Activated naive CD8-positive, alpha-beta T cell (primary cell): ENCODE results near the gene JAGN1.
"Not testable (repeated sequence)": the region's sequence is repeated elsewhere in the genome, so short reads cannot be mapped to it uniquely, and the experiment has no call there.

Experiments used
- H3K27ac Mint-ChIP-seq: one replicate; pipeline ENCODE4 v1.8.0; 2021; ENCODE audit warnings: mixed read lengths
- H3K27me3 Mint-ChIP-seq: one replicate; pipeline ENCODE4 v1.8.0; 2021; ENCODE audit warnings: mixed read lengths
- H3K36me3 Mint-ChIP-seq: one replicate; pipeline ENCODE4 v1.8.0; 2021; ENCODE audit warnings: mixed read lengths
- H3K4me1 Mint-ChIP-seq: one replicate; pipeline ENCODE4 v1.8.0; 2021; ENCODE audit warnings: low read depth, mixed read lengths
- H3K4me3 Mint-ChIP-seq: one replicate; pipeline ENCODE4 v1.8.0; 2021; ENCODE audit warnings: mild to moderate bottlenecking, mixed read lengths
- H3K9me3 Mint-ChIP-seq: one replicate; pipeline ENCODE4 v1.8.0; 2021; ENCODE audit warnings: low read depth, mixed read lengths

Gene JAGN1

GRCh38 chr3:9890249-9891071, at the start of gene JAGN1:
Gene JAGN1, plus strand, starts transcription at chr3:9890610. Its CDS starts 113 bp downstream, at chr3:9890723.
- Mint-ChIP-seq H3K36me3 (peaks cover 28% of the 10 kb centered on the region), H3K27ac (peak within 1 kb of the TSS; percentile 94), H3K4me3 (peak within 1 kb of the TSS; percentile 93), H3K4me1 (peaks cover 41% of the 10 kb centered on the region), H3K9me3 (peaks cover 3% of the 10 kb centered on the region), H3K27me3 (no peaks in the 10 kb centered on the region)

- H3K36me3 Mint-ChIP-seq = peaks cover 3% of the 10 kb centered on the region
- peaks cover 20% of the 10 kb centered on the region for H3K4me1 Mint-ChIP-seq
- no peaks in the 10 kb centered on the region for H3K9me3 Mint-ChIP-seq
- H3K4me3 Mint-ChIP-seq = peak overlapping the region; percentile 46
- H3K27ac Mint-ChIP-seq = peak overlapping the region; percentile 16
- no peaks in the 10 kb centered on the region for H3K27me3 Mint-ChIP-seq
Measured at GRCh38 chr3:9841015-9841414, 49.4 kb upstream of the JAGN1 start.

GRCh38 chr3:9843715-9844438, 46.5 kb upstream of the JAGN1 start, which contains the start of gene RPUSD3:
Gene RPUSD3, minus strand, starts transcription at chr3:9844008. Its CDS starts 18 bp downstream, at chr3:9843990.
- Mint-ChIP-seq H3K9me3 (no peaks in the 10 kb centered on the region), H3K36me3 (peaks cover 3% of the 10 kb centered on the region)

GRCh38 chr3:9846231-9846630, 44.2 kb upstream of the JAGN1 start:
- Mint-ChIP-seq H3K4me3 (no peak overlapping the region), H3K27ac (no peak overlapping the region), H3K27me3 (no peaks in the 10 kb centered on the region), H3K9me3 (no peaks in the 10 kb centered on the region), H3K4me1 (peaks cover 20% of the 10 kb centered on the region), H3K36me3 (peaks cover 3% of the 10 kb centered on the region)

More at GRCh38 chr3:9843715-9844438, 46.5 kb upstream of the JAGN1 start, which contains the start of gene RPUSD3:
- Mint-ChIP-seq H3K4me1 (peaks cover 20% of the 10 kb centered on the region), H3K27ac (peak within 1 kb of the TSS; percentile 94), H3K27me3 (no peaks in the 10 kb centered on the region), H3K4me3 (peak within 1 kb of the TSS; percentile 96)

- Mint-ChIP-seq H3K4me1 (peaks cover 16% of the 10 kb centered on the region), H3K9me3 (no peaks in the 10 kb centered on the region), H3K4me3 (no peak overlapping the region), H3K36me3 (peaks cover 3% of the 10 kb centered on the region), H3K27me3 (no peaks in the 10 kb centered on the region), H3K27ac (no peak overlapping the region)
Measured at GRCh38 chr3:9846931-9847488, 43.4 kb upstream of the JAGN1 start.

- H3K36me3 Mint-ChIP-seq, H3K4me1 Mint-ChIP-seq, H3K27me3 Mint-ChIP-seq, H3K9me3 Mint-ChIP-seq, H3K4me3 Mint-ChIP-seq, H3K27ac Mint-ChIP-seq: not testable (repeated sequence)
Measured at GRCh38 chr3:9847870-9848269, 42.5 kb upstream of the JAGN1 start.

- not testable (repeated sequence) for H3K4me3 Mint-ChIP-seq, H3K4me1 Mint-ChIP-seq, H3K27me3 Mint-ChIP-seq, H3K36me3 Mint-ChIP-seq, H3K9me3 Mint-ChIP-seq, H3K27ac Mint-ChIP-seq
Measured at GRCh38 chr3:9848860-9849259, 41.5 kb upstream of the JAGN1 start.

- not testable (repeated sequence) for H3K36me3 Mint-ChIP-seq, H3K9me3 Mint-ChIP-seq, H3K4me3 Mint-ChIP-seq, H3K27ac Mint-ChIP-seq, H3K4me1 Mint-ChIP-seq, H3K27me3 Mint-ChIP-seq
Measured at GRCh38 chr3:9851383-9851782, 39.0 kb upstream of the JAGN1 start.

- H3K4me3 Mint-ChIP-seq, H3K9me3 Mint-ChIP-seq, H3K4me1 Mint-ChIP-seq, H3K27me3 Mint-ChIP-seq, H3K27ac Mint-ChIP-seq, H3K36me3 Mint-ChIP-seq: not testable (repeated sequence)
Measured at GRCh38 chr3:9851926-9852325, 38.5 kb upstream of the JAGN1 start.

- no peaks in the 10 kb centered on the region for H3K9me3 Mint-ChIP-seq
- no peak overlapping the region for H3K4me3 Mint-ChIP-seq
- H3K36me3 Mint-ChIP-seq = no peaks in the 10 kb centered on the region
- H3K27ac Mint-ChIP-seq = no peak overlapping the region
- H3K4me1 Mint-ChIP-seq = no peaks in the 10 kb centered on the region
- H3K27me3 Mint-ChIP-seq = no peaks in the 10 kb centered on the region
Measured at GRCh38 chr3:9852528-9852927, 37.9 kb upstream of the JAGN1 start.

GRCh38 chr3:9854291-9854940, 36.0 kb upstream of the JAGN1 start:
- H3K27me3 Mint-ChIP-seq = not testable (repeated sequence)

GRCh38 chr3:9855594-9855993, 34.8 kb upstream of the JAGN1 start:
- Mint-ChIP-seq H3K4me1 (no peaks in the 10 kb centered on the region), H3K27ac (no peak overlapping the region), H3K4me3 (no peak overlapping the region), H3K9me3 (no peaks in the 10 kb centered on the region), H3K36me3 (no peaks in the 10 kb centered on the region), H3K27me3 (no peaks in the 10 kb centered on the region)

More at GRCh38 chr3:9854291-9854940, 36.0 kb upstream of the JAGN1 start:
- not testable (repeated sequence) for H3K9me3 Mint-ChIP-seq, H3K27ac Mint-ChIP-seq, H3K4me1 Mint-ChIP-seq, H3K4me3 Mint-ChIP-seq, H3K36me3 Mint-ChIP-seq

GRCh38 chr3:9859530-9860025, 30.8 kb upstream of the JAGN1 start:
- no peaks in the 10 kb centered on the region for H3K9me3 Mint-ChIP-seq
- no peaks in the 10 kb centered on the region for H3K36me3 Mint-ChIP-seq
- H3K27me3 Mint-ChIP-seq = peaks cover 3% of the 10 kb centered on the region
- H3K4me3 Mint-ChIP-seq = no peak overlapping the region
- peaks cover 1% of the 10 kb centered on the region for H3K4me1 Mint-ChIP-seq
- no peak overlapping the region for H3K27ac Mint-ChIP-seq

GRCh38 chr3:9861201-9861600, 29.2 kb upstream of the JAGN1 start:
- no peaks in the 10 kb centered on the region for H3K9me3 Mint-ChIP-seq
- no peak overlapping the region for H3K27ac Mint-ChIP-seq
- no peak overlapping the region for H3K4me3 Mint-ChIP-seq
- H3K36me3 Mint-ChIP-seq = no peaks in the 10 kb centered on the region
- peaks cover 1% of the 10 kb centered on the region for H3K4me1 Mint-ChIP-seq
- H3K27me3 Mint-ChIP-seq = peaks cover 3% of the 10 kb centered on the region
